Heart left ventricle (tissue), 16 donors: ENCODE measurements around the gene OLFML3. TPM values are rescaled to one million over a fixed set of nuclear protein-coding genes. Genes with fewer than 3 reads are reported as not detected.

ENCODE experiments used
- ATAC-seq, 4 donors: fragments of 200-7000 bp; cut with Tn5 transposase; one replicate each; pipeline ENCODE4 v1.9.1; 2020 to 2022; ENCODE audit warnings: moderate library complexity in 4 of 4, mild to moderate bottlenecking in 3 of 4, moderate number of reproducible peaks in 1 of 4
- DNase-seq, 5 donors: peaks; one replicate each; pipeline ENCODE4 v3.0.0-alpha.2; 2020
- H3K27ac ChIP-seq, 12 donors: fragments of 200-600 bp; sonication (generic) in 4 of 12; one replicate each; pipeline versions ENCODE4 v1.5.0 to v1.8.0; 2016 to 2022; ENCODE audit warnings: mild to moderate bottlenecking in 2 of 12
- H3K27me3 ChIP-seq, 9 donors: fragments of 200-600 bp; sonication (generic) in 2 of 9; one replicate each; pipeline versions ENCODE4 v1.5.1 to v1.8.0; 2016 to 2022; ENCODE audit warnings: mild to moderate bottlenecking in 3 of 9
- H3K36me3 ChIP-seq, 9 donors: fragments of 200-600 bp; sonication (generic) in 2 of 9; one replicate each; pipeline versions ENCODE4 v1.5.0 to v1.8.0; 2018 to 2022; ENCODE audit warnings: mild to moderate bottlenecking in 2 of 9
- H3K4me1 ChIP-seq, 12 donors: fragments of 200-600 bp; sonication (generic) in 4 of 12; one replicate each; pipeline versions ENCODE4 v1.5.0 to v1.8.0; 2016 to 2022; ENCODE audit warnings: mild to moderate bottlenecking in 3 of 12
- H3K4me3 ChIP-seq, 12 donors: fragments of 200-600 bp; sonication (generic) in 4 of 12; one replicate each; pipeline versions ENCODE4 v1.5.0 to v1.8.0; 2017 to 2022; ENCODE audit warnings: mild to moderate bottlenecking in 9 of 12, moderate library complexity in 4 of 12
- H3K9me3 ChIP-seq, 12 donors: fragments of 200-600 bp; sonication (generic) in 4 of 12; one replicate each; pipeline versions ENCODE4 v1.5.0 to v1.8.0; 2016 to 2022; ENCODE audit warnings: mild to moderate bottlenecking in 1 of 12
- POLR2A ChIP-seq, 2 donors: fragments of 450-650 bp; IDR thresholded peaks; one replicate each; pipeline ENCODE4 v1.6.1; 2017; ENCODE audit warnings: antibody characterized with exemption in 2 of 2, mild to moderate bottlenecking in 2 of 2, moderate library complexity in 2 of 2
- WGBS, 4 donors: extraction: QIAGEN DNeasy Blood & Tissue Kit in 2 of 4; methylation state at CpG; one replicate each; pipeline versions ENCODE4 v1.1.5 to v1.1.7; 2013 to 2018; 5-methylcytosine and 5-hydroxymethylcytosine counted together
- intact Hi-C, 10 donors: fragments of 100-400 bp; cut with DNase I; formaldehyde crosslinking; loops; one replicate each; pipeline versions ENCODE4 v1.11.1 to v1.14.2; 2022
- polyA plus RNA-seq, 2 donors: library from polyadenylated mRNA; stranded (reverse); fragments of 200-250 nt; gene quantifications; one replicate each; pipeline ENCODE4 v1.2.3, GENCODE V29; 2013
- total RNA-seq, 9 donors: library from RNA; depleted of rRNA in 2 of 9; stranded (reverse); fragments of >200 nt in 2 of 9; fragmentation: NEBNext Ultra II Directional in 3 of 9; extraction: Animal tissue kit (Norgen Biotek cat#: 25700) in 3 of 9; gene quantifications; one replicate each; pipeline versions ENCODE4 v1.1.0 to v1.2.4, GENCODE V29; 2016 to 2023
- TF ChIP-seq, protein P1 (sequence below), 12 donors: fragments of 200-600 bp; sonication (generic) in 4 of 12; IDR thresholded peaks; one replicate each; pipeline versions ENCODE4 v1.5.0 to v1.8.0; 2018 to 2022; ENCODE audit warnings: antibody characterized with exemption in 12 of 12, mild to moderate bottlenecking in 5 of 12
- donor health status: ischemic (EF 13 %, LVEDD 7.1; RV severe dilation, severe dysfunction).
- donor health status: healthy with polysubstance abuse.
- donor health status: DM: no; HTN: yes; CAD: no.
- donor health status: DM: no; HTN: no; CAD: no.
- donor health status: ischemic (EF 25% LVEDD 6.9; RV normal size, moderate dysfunction).
- donor health status: ischemic (EF 25% LVEDD 5.7; RV mildly dilated, moderate dysfunction).
- donor health status: healthy.
- donor health status: DM: yes; HTN: yes; CAD: no.
- donor health status: ischemic (EF 35%, LVEDD 5.7; RV mildly dilated, moderate dysfunction).
- donor health status: nonischemic (EF 11% LVEDD 7.7; RV severe dilation, severe dysfunction).
- donor health status: DM: yes; HTN: yes; CAD: no.
- donor health status: PGD.
- donor health status: ischemic (EF 29% LVEDD 5.4; RV normal size, mild dysfunction).
- donor health status: nonischemic (EF 23%, LVEDD 6.1; RV moderate dilation, normal function).

The OLFML3 gene
- total and polyA plus RNA-seq, 11 donors: 5.1 to 27.2 (median 12.7) TPM

DNA sequence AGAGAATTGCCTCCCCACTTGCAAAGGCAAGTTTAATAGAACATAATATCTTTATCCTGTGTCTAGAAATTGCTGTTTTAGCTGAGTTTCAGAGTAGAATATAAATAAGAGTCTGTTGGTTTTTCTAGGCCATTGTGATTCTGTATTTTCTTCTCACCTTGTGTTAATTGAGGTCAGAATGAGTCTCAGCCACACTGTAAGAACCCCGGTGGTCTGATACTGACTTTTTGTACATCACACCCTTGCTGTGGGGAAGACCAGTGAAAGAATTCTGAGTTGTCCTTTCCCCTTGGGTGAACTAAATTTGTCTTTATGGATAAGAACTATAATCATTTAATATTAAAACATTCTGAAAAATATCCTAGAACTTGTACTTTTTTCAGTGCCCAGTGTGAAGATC lies 43.3 kb upstream of the OLFML3 start:
- TF ChIP-seq, protein P1, sequence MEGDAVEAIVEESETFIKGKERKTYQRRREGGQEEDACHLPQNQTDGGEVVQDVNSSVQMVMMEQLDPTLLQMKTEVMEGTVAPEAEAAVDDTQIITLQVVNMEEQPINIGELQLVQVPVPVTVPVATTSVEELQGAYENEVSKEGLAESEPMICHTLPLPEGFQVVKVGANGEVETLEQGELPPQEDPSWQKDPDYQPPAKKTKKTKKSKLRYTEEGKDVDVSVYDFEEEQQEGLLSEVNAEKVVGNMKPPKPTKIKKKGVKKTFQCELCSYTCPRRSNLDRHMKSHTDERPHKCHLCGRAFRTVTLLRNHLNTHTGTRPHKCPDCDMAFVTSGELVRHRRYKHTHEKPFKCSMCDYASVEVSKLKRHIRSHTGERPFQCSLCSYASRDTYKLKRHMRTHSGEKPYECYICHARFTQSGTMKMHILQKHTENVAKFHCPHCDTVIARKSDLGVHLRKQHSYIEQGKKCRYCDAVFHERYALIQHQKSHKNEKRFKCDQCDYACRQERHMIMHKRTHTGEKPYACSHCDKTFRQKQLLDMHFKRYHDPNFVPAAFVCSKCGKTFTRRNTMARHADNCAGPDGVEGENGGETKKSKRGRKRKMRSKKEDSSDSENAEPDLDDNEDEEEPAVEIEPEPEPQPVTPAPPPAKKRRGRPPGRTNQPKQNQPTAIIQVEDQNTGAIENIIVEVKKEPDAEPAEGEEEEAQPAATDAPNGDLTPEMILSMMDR (IDR thresholded peaks at IDR 0.05): no peak
- no peak for TF ChIP-seq POLR2A (IDR thresholded peaks at IDR 0.05)
- Histone ChIP-seq H3K27ac (peak overlapping the region in 1 of 12 donors; percentile 16), H3K9me3 (peaks cover 0 to 4% (median 0%) of the 10 kb centered on the region in 12 donors), H3K27me3 (no peaks in the 10 kb centered on the region), H3K4me1 (peaks cover 3 to 86% (median 36%) of the 10 kb centered on the region in 12 donors), H3K36me3 (peaks cover 0 to 9% (median 5%) of the 10 kb centered on the region in 9 donors), H3K4me3 (no peak overlapping the region)
- DNase-seq (no peak), ATAC-seq (no peak)
- WGBS, 4 donors: 77 to 81% (median 80%) methylated on average over 1 of the region's 1 CpG
- intact Hi-C loops: no loop called here

DNA sequence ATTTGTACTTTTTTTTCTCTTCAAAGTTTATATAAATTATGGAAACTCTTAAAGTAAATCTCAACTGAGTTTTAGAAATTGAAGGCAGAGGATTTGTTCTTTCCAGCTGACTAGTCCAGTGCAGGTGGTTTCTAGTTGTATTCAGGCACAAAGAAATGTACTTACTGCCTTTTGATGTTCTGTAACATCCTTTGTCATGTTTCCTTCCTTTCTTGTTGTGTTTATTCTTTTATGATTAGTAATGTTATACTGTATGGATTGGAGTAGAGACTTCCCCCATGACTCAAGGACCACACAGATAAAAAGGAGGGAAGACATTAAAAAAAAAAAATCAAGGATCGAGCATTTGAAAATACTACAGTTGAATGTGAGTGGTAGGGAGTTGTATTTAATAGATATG lies 42.1 kb upstream of the OLFML3 start:
- H3K4me1 ChIP-seq: peaks cover 0 to 75% (median 24%) of the 10 kb centered on the region in 12 donors
- no peak overlapping the region for H3K4me3 ChIP-seq
- TF ChIP-seq, protein P1 (IDR thresholded peaks at IDR 0.05): no peak
- TF ChIP-seq POLR2A (IDR thresholded peaks at IDR 0.05): no peak
- intact Hi-C loops: no loop called here
- DNase-seq: no peak
- WGBS, 4 donors: 77 to 94% (median 81%) methylated on average over 1 of the region's 1 CpG
- peaks cover 0 to 20% (median 17%) of the 10 kb centered on the region in 9 donors for H3K36me3 ChIP-seq
- ATAC-seq: no peak
- H3K27ac ChIP-seq: no peak overlapping the region
- H3K27me3 ChIP-seq: no peaks in the 10 kb centered on the region
- peaks cover 0 to 4% (median 0%) of the 10 kb centered on the region in 12 donors for H3K9me3 ChIP-seq

DNA sequence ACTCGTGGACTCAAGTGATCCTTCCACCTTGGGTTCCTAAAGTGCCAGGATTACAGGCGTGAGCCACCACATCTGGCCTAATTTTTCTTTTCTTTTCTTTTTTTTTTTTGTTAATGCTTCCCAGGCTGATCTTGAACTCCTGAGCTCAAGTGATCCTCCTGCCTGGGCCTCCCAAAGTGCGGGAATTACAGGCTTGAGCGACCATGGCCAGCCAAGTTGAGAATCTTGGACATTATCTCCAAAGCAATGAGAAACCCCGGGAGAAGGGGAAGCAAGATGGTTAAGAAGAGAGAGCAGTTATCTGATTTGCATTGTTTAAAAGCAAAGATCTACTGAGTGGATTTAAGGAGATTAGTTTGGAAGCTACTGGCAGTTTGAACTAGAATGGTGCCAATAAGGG lies 41.1 kb upstream of the OLFML3 start:
- DNase-seq (no peak), ATAC-seq (no peak)
- 68 to 83% (median 77%) methylated on average over 5 of the region's 5 CpGs for WGBS, 4 donors
- Histone ChIP-seq H3K9me3 (peaks cover 0 to 4% (median 0%) of the 10 kb centered on the region in 12 donors), H3K27ac (no peak overlapping the region), H3K27me3 (no peaks in the 10 kb centered on the region), H3K4me1 (peaks cover 0 to 75% (median 14%) of the 10 kb centered on the region in 12 donors), H3K36me3 (peaks cover 0 to 31% (median 22%) of the 10 kb centered on the region in 9 donors), H3K4me3 (no peak overlapping the region)
- intact Hi-C loops: no loop called here
- TF ChIP-seq, protein P1 (IDR thresholded peaks at IDR 0.05): no peak
- no peak for TF ChIP-seq POLR2A (IDR thresholded peaks at IDR 0.05)

DNA sequence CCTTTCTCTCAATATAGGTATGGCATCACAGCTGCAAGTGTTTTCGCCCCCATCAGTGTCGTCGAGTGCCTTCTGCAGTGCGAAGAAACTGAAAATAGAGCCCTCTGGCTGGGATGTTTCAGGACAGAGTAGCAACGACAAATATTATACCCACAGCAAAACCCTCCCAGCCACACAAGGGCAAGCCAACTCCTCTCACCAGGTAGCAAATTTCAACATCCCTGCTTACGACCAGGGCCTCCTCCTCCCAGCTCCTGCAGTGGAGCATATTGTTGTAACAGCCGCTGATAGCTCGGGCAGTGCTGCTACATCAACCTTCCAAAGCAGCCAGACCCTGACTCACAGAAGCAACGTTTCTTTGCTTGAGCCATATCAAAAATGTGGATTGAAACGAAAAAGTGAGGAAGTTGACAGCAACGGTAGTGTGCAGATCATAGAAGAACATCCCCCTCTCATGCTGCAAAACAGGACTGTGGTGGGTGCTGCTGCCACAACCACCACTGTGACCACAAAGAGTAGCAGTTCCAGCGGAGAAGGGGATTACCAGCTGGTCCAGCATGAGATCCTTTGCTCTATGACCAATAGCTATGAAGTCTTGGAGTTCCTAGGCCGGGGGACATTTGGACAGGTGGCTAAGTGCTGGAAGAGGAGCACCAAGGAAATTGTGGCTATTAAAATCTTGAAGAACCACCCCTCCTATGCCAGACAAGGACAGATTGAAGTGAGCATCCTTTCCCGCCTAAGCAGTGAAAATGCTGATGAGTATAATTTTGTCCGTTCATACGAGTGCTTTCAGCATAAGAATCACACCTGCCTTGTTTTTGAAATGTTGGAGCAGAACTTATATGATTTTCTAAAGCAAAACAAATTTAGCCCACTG lies 38.7 kb upstream of the OLFML3 start:
- DNase-seq (no peak), ATAC-seq (peak in 2 of 4 donors; percentile 32 to 40)
- TF ChIP-seq POLR2A (IDR thresholded peaks at IDR 0.05): no peak
- TF ChIP-seq, protein P1 (IDR thresholded peaks at IDR 0.05): no peak
- H3K4me3 ChIP-seq: no peak overlapping the region
- peaks cover 0 to 41% (median 31%) of the 10 kb centered on the region in 9 donors for H3K36me3 ChIP-seq
- peaks cover 0 to 7% (median 0%) of the 10 kb centered on the region in 12 donors for H3K9me3 ChIP-seq
- H3K4me1 ChIP-seq: peaks cover 0 to 52% (median 3%) of the 10 kb centered on the region in 12 donors
- intact Hi-C loops: no loop called here
- peak overlapping the region in 1 of 12 donors; percentile 33 for H3K27ac ChIP-seq
- H3K27me3 ChIP-seq: no peaks in the 10 kb centered on the region
- 71 to 79% (median 75%) methylated on average over 15 to 16 of the region's 16 CpGs for WGBS, 4 donors
